Medulla oblongata (tissue), 1 donor: ENCODE data around the gene ARMC12.

Experiments used
- DNase-seq: peaks from one replicate; pipeline ENCODE4 v3.0.0-alpha.2; 2015; ENCODE audit errors: extremely low spot score

The ARMC12 gene

DNA sequence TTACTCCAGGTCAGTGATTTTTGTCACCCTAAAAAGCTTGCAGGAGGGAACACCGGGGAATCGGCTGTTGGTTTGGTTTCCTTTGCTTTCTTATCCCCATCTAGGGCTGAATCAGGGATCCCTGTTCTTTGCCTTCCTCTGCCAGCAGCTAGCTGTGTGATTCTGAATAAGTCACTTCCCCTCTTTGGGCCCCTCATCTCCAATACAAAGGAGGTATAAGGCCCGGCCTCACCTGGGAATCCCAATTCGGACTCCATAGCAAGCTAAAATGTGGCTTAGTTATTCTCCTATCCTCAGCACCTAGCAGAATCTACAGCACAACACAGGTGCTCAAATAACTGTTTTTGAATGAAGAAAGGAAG, 18.5 kb upstream of the ARMC12 start:
- no peak for DNase-seq

DNA sequence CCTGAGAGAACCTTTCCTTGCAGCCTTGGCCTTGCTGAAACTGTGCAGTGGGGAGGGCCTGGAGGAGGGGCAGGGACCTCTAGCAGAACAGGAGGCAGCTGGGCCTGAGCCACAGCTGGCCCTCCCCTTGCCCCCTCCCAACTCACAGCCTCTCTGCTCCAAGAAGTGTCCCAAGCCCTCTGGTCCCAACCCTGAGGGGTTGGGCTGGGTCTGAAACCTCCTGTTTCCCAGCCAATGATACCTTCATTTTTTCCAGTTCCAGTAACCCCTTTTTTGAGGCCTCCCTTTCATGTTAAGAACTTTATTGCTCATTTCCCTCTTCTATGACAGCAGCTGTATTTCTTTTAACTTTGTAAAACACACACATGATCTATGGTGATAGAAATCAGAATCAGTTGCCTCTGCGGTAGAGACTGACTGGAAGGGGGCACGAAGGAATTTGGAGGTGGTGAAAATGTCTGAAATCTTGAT, 17.9 kb upstream of the ARMC12 start:
- no peak for DNase-seq

DNA sequence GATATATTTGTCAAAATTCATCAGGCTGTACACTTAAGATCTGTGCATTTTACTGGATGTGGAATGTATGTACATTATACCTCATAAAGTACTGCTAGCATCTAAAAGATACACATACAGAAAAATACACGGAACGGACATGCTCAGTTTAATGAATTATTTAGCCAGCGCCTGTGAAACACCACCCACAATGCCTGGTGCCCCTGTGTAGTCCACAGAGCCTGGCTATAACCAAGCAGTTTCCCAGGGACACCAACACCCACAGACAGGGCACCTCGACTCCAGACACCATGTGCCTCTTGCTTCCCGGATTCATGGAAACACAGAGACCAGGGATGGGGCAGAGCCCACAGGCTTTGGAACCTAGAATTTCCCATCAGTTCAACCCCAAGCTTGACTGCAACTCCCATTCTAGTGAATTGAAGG, 17.4 kb upstream of the ARMC12 start:
- no peak for DNase-seq

DNA sequence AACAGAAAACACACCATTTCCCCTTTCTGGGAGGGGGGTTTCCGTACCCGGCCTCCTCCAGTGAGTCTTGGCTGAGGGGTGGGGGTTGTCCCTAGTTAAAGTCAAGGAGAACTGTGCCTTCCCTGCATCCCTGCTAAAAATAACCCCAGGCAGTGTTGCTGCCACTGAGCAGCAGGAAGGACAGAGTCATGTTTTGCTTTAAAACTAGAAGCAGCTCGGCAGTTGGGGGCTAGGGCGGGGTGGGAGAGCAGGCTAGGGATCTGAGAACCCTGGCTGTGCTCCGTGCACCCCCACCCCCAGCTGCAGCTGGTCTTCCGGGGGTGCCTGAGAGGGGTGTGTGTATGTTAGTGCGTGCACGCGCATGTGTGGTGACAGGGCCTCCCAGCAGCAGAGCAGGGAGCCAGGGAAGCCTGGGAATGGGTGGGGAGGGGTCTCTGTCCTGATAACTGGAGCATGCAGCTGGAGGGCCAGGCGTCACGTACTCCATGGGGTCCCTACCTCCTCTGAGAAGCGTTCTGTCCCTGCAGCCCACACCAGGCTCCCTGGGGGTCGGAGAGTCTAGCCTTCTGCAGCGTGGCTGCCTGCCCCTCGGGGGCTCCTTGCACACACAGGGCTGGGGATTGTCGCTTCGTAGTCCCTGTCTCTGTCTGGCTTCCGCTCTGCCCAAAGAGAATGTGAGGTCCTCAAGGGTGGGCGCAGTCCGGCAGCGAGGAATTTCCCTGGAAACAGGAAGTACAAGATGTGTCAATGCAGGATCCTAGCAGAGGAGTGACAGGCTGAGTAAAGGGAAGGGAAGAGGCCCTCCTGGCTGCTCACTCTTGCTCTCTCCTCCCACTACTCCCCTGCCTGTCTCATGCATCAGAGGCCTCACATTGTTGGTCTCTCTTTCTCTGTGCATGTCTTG, 16.8 kb upstream of the ARMC12 start:
- peak; percentile 86 for DNase-seq

DNA sequence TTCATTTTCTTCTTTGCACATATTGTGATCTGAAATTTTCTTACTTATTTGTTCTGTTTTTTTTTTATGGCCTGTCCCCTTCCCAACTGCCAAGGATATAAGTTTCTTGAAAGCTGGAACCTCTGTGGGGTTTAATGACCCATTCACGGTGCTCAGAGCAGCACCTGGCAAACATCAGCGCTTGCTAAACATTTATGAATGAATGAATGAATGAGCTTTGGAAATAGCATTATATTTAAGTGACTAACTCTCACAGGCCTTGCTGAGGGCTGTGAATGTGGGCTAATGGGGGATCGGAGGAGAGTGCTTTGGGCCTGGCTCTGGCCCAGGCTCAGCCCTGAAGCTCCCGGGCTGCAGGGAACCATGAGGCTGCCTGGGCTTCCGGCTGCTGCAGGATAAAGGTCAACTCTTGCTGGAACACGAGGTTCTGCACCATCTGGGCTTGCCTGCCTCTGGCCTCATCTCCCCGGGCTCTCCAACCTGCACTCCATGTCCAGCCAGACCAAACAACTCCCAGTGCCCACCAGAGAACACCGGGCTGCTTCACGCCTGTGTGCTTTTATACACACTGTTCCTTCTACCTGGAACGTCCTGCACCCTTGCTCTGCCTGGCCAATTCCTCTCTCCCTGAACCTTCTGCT, 14.6 kb upstream of the ARMC12 start:
- no peak for DNase-seq

GRCh38 chr6:35723587-35723986, 13.2 kb upstream of the ARMC12 start:
- no peak for DNase-seq

GRCh38 chr6:35724059-35724458, 12.8 kb upstream of the ARMC12 start:
- DNase-seq = no peak

- DNase-seq = no peak
Observed at GRCh38 chr6:35724471-35724870, 12.4 kb upstream of the ARMC12 start.

- DNase-seq = no peak
Observed at GRCh38 chr6:35725081-35725708, 11.6 kb upstream of the ARMC12 start.

DNA sequence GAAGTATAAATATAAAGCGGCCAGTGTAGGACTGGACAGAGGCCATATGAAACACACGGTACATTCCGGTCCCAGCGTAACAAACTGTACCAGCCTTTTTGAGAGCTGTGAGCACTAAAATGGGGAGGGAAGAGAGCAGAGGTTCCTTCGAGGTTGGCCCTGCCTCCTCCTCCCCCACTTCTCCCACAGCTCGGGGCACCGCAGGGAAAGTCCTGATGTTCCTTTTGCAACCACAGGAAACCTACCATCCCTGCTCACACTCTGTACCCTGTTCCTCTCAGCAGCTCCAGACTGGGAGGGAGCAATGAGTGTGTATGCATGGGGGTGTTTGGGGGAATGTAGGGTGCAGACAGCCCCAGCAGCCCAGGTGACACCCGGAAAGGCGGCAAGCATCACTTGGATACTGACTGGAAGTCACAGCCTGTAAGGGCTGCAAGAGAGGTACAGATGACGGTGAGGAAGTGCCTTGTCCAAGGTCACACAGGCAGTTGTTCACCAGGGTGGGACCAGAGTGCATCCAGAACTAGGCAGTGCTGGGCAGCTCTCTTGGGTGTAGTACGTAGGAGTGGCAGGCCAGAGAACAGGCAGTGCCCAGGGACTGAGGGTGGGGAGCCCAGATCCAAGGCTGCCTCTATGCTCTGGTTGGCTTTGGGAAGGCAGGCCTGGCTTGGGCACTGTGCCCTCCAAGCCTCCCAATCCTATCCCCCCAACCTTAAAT, 11.0 kb upstream of the ARMC12 start:
- peak; percentile 43 for DNase-seq

- DNase-seq = peak; percentile 68
Observed at GRCh38 chr6:35727231-35727934, 9.4 kb upstream of the ARMC12 start.

GRCh38 chr6:35727935-35728682, 8.7 kb upstream of the ARMC12 start:
- peak; percentile 85 for DNase-seq

- DNase-seq = peak; percentile 43
Observed at GRCh38 chr6:35728683-35729678, 7.9 kb upstream of the ARMC12 start.

- no peak for DNase-seq
Observed at GRCh38 chr6:35729722-35730121, 7.1 kb upstream of the ARMC12 start.

GRCh38 chr6:35730745-35731413, 6.0 kb upstream of the ARMC12 start:
- DNase-seq = no peak

GRCh38 chr6:35731414-35731735, 5.5 kb upstream of the ARMC12 start:
- peak; percentile 95 for DNase-seq

GRCh38 chr6:35731736-35732532, 4.9 kb upstream of the ARMC12 start:
- DNase-seq = peak; percentile 79

DNA sequence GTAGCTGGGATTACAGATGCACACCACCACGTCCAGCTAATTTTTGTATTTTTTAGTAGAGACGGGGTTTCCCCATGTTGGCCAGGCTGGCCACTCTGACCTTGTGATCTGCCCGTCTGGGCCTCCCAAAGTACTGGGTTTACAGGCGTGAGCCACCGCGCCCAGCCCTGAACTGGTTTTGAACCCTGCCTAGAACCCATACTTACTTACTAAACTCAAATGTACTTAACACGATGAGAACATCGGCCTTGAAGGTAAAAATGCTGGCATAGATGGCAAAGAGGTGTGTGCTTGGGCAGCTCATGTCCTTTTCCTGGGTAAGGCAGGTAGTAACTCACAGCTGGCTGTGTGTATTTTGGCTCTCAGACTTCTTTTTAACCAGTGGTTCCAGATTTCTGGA, 3.2 kb upstream of the ARMC12 start:
- DNase-seq = no peak
